GM12878 (cell line): Measurements from ENCODE around the gene TFF1. TPM values are rescaled to one million over a fixed set of nuclear protein-coding genes. Genes with fewer than 3 reads are reported as not detected.

Experiments used
- ATAC-seq: fragments of 200-7000 bp; cut with Tn5 transposase; 3 replicates; pipeline ENCODE4 v1.9.1; 2020; ENCODE audit warnings: mild to moderate bottlenecking, moderate library complexity
- BruUV-seq: library from RNA; stranded (reverse); fragments of 400-500 nt; replicated peaks from 2 replicates; lab custom pipeline; 2021; lab: Mats Ljungman, UMichigan
- CTCF ChIA-PET: fragments of 300-600 bp; sonication (Branson Sonifier 250); formaldehyde crosslinking; extraction: SDS; loops from one replicate; lab custom pipeline; 2021; ENCODE audit warnings: inconsistent platforms; lab: Yijun Ruan, JAX
- POLR2A ChIA-PET: fragments of 350-600 bp; formaldehyde crosslinking; extraction: SDS; loops from one replicate; lab custom pipeline; 2021; ENCODE audit warnings: inconsistent platforms; lab: Charles Lee
- RAD21 ChIA-PET: fragments of 300-600 bp; sonication (Branson Sonifier 250); formaldehyde crosslinking; loops from one replicate; lab custom pipeline; 2023; ENCODE audit warnings: antibody characterized with exemption; ENCODE audit not compliant: unreplicated experiment; lab: Charles Lee
- SMC1A ChIA-PET: fragments of 300-600 bp; sonication (Branson Sonifier 250); formaldehyde crosslinking; loops from one replicate; lab custom pipeline; 2023; ENCODE audit not compliant: unreplicated experiment, uncharacterized antibody; lab: Charles Lee
- DNase-seq: peaks from one replicate; pipeline ENCODE4 v3.0.0-alpha.2; 2011; ENCODE audit warnings: low read depth, low spot score
- FAIRE-seq: peaks from 3 replicates; lab custom pipeline; 2011; peaks lifted over from hg19 to GRCh38; lab: Jason Lieb, UNC
- H2AFZ ChIP-seq: 2 replicates; pipeline ENCODE4 v1.6.0; 2011; ENCODE audit warnings: low read depth, low read length, control low read depth; ENCODE audit not compliant: control insufficient read depth
- H3K27ac ChIP-seq: 2 replicates; pipeline ENCODE4 v1.5.1; 2011; ENCODE audit warnings: control low read depth; ENCODE audit not compliant: control insufficient read depth, insufficient read depth
- H3K27me3 ChIP-seq, 2 experiments: replicated peaks in 1 of 2; 2 replicates each; pipeline versions ENCODE4 v1.6.0 to v1.6.1; 2011; ENCODE audit warnings: low read length in 1 of 2; ENCODE audit not compliant: control insufficient read depth in 2 of 2, insufficient read depth in 2 of 2
- H3K36me3 ChIP-seq, 2 experiments: 2 replicates each; pipeline ENCODE4 v1.5.1; 2011; ENCODE audit warnings: low read length in 1 of 2; ENCODE audit not compliant: control insufficient read depth in 2 of 2, insufficient read depth in 2 of 2
- H3K4me1 ChIP-seq: 2 replicates; pipeline ENCODE4 v1.6.1; 2011; ENCODE audit warnings: mild to moderate bottlenecking, low read length, moderate library complexity, mixed read lengths; ENCODE audit not compliant: control insufficient read depth, insufficient read depth
- H3K4me2 ChIP-seq: 2 replicates; pipeline ENCODE4 v1.6.0; 2011; ENCODE audit warnings: control low read depth; ENCODE audit not compliant: control insufficient read depth, insufficient read depth
- H3K4me3 ChIP-seq: fragments of 200-600 bp; sonication (generic); 2 replicates; pipeline ENCODE4 v1.5.1; 2016
- H3K79me2 ChIP-seq: 2 replicates; pipeline ENCODE4 v1.6.0; 2011; ENCODE audit warnings: low read length; ENCODE audit not compliant: control insufficient read depth, insufficient read depth
- H3K9ac ChIP-seq: 2 replicates; pipeline ENCODE4 v1.8.0; 2011; ENCODE audit warnings: low read length, control low read depth, mixed read lengths; ENCODE audit not compliant: control insufficient read depth, insufficient read depth
- H3K9me3 ChIP-seq: replicated peaks from 3 replicates; pipeline ENCODE4 v1.5.1; 2011; ENCODE audit warnings: mild to moderate bottlenecking, low read length; ENCODE audit not compliant: control insufficient read depth, insufficient read depth
- H4K20me1 ChIP-seq: 2 replicates; pipeline ENCODE4 v1.6.0; 2011; ENCODE audit not compliant: control insufficient read depth, insufficient read depth
- CTCF ChIP-seq, 3 experiments: IDR thresholded peaks in 2 of 3; conservative IDR thresholded peaks in 1 of 3; 2 replicates each; pipeline ENCODE4 v1.5.1; 2011; ENCODE audit warnings: low read depth in 3 of 3, low read length in 3 of 3, mild to moderate bottlenecking in 3 of 3, control low read depth in 2 of 3, moderate library complexity in 2 of 3, inconsistent platforms in 1 of 3, mixed read lengths in 1 of 3; ENCODE audit not compliant: control insufficient read depth in 2 of 3, insufficient read depth in 1 of 3; ENCODE audit errors: extremely low read depth in 1 of 3
- FOXK2 ChIP-seq: fragments of 450-650 bp; IDR thresholded peaks from 2 replicates; pipeline ENCODE4 v1.6.1; 2017; ENCODE audit warnings: mild to moderate bottlenecking, moderate library complexity
- HDGF ChIP-seq: fragments of 450-650 bp; IDR thresholded peaks from 2 replicates; pipeline ENCODE4 v1.6.1; 2016; ENCODE audit warnings: antibody characterized with exemption
- IKZF1 ChIP-seq: fragments of 450-650 bp; conservative IDR thresholded peaks from 2 replicates; pipeline ENCODE4 v1.6.1; 2017; ENCODE audit warnings: antibody characterized with exemption, mild to moderate bottlenecking
- MEF2B ChIP-seq: fragments of 450-650 bp; IDR thresholded peaks from 2 replicates; pipeline ENCODE4 v1.6.1; 2018; ENCODE audit warnings: mild to moderate bottlenecking, moderate library complexity; ENCODE audit not compliant: partially characterized antibody, poor library complexity, severe bottlenecking
- PAX5 ChIP-seq: IDR thresholded peaks from 2 replicates; pipeline ENCODE4 v1.6.1; 2011; ENCODE audit warnings: low read depth, low read length, borderline replicate concordance
- POLR2AphosphoS5 ChIP-seq: IDR thresholded peaks from 2 replicates; pipeline ENCODE4 v1.6.1; 2011; ENCODE audit warnings: mild to moderate bottlenecking, low read length, inconsistent platforms
- SUPT20H ChIP-seq: IDR thresholded peaks from 2 replicates; pipeline ENCODE4 v1.6.1; 2011; ENCODE audit warnings: low read depth, mild to moderate bottlenecking, low read length, moderate library complexity, borderline replicate concordance; ENCODE audit not compliant: control insufficient read depth
- WGBS: methylation state at CpG from one replicate; pipeline ENCODE4 v1.1.6; 2016; ENCODE audit warnings: low lambda C conversion rate; ENCODE audit not compliant: insufficient replicate concordance, insufficient coverage; ENCODE audit errors: missing lambda C conversion rate; 5-methylcytosine and 5-hydroxymethylcytosine counted together
- in situ Hi-C: fragments of 300-500 bp; cut with MboI; formaldehyde crosslinking; loops from 9 replicates; pipeline ENCODE4 v1.14.3; 2018; ENCODE audit warnings: mixed read lengths
- intact Hi-C: fragments of 100-400 bp; cut with micrococcal nuclease; formaldehyde crosslinking; loops from one replicate; pipeline ENCODE4 v1.14.2; 2022; ENCODE audit not compliant: unreplicated experiment
- polyA plus RNA-seq, 11 experiments: library from polyadenylated mRNA; depleted of rRNA in 4 of 11; unstranded in 6 of 11; stranded (reverse) in 5 of 11; fragments of >200 nt; fragmentation: Nextera tagmentation in 4 of 11; fragmentation: Illumina TruSeq in 1 of 11; extraction: Ambion mirVana in 4 of 11; extraction: Trizol in 1 of 11; gene quantifications; 1 replicate in 1 of 11; 2 replicates in 10 of 11; pipeline versions ENCODE4 v1.2.1 to v1.2.3, GENCODE V29; 2011 to 2016; ENCODE audit warnings: inconsistent platforms in 2 of 11, missing spikeins in 2 of 11, low read depth in 1 of 11
- total RNA-seq, 4 experiments: library from RNA; depleted of rRNA in 3 of 4; stranded (reverse); fragments of >200 nt in 3 of 4; fragmentation: Illumina TruSeq in 1 of 4; extraction: Trizol in 1 of 4; gene quantifications; 2 replicates each; pipeline versions ENCODE4 v1.2.1 to v1.2.3, GENCODE V29; 2013 to 2021

TFF1 gene
- total and polyA plus RNA-seq, 10 of the 15 experiments (the other 5 are each of a cell fraction or from before 2014, with no cell fraction given), result 0.13 TPM; not detected in 9

GRCh38 chr21:42348762-42349161 is 17.6 kb downstream of the TFF1 start:
- H3K36me3 ChIP-seq, result no peaks in the 10 kb centered on the region
- intact Hi-C loops, result no loop called here
- no peak overlapping the region for H2AFZ ChIP-seq
- H3K4me1 ChIP-seq, result no peaks in the 10 kb centered on the region
- H3K9me3 ChIP-seq, result no peaks in the 10 kb centered on the region; the same call in 2 of the 3 replicates
- no peak for FAIRE-seq
- H4K20me1 ChIP-seq, result no peaks in the 10 kb centered on the region
- no peak for ATAC-seq
- TF ChIP-seq POLR2AphosphoS5 (no peak), IKZF1 (no peak), PAX5 (no peak)
- TF ChIP-seq, all 136 proteins: peak for 0
- no peak overlapping the region for H3K27ac ChIP-seq
- RAD21 ChIA-PET, result no interaction called here
- no peak overlapping the region for H3K4me3 ChIP-seq
- no peaks in the 10 kb centered on the region for H3K27me3 ChIP-seq
- BruUV-seq, result no TSS peak
- CTCF ChIA-PET, result interaction anchor here (1.0 to 1.5 kb wide), 2 partner anchors 90 to 231 kb away, joined by 3 to 4 read pairs; no protein-coding TSS in a partner anchor
- DNase-seq, result no peak
- WGBS, result 35% methylated on average over 2 of the region's 2 CpGs
- in situ Hi-C loops, result no loop called here
- H3K9ac ChIP-seq, result no peak overlapping the region
- SMC1A ChIA-PET, result interaction anchor here (1.3 kb wide), 1 partner anchor 9 kb away, joined by 10 read pairs; no protein-coding TSS in a partner anchor
- POLR2A ChIA-PET, result no interaction called here
- H3K79me2 ChIP-seq, result no peaks in the 10 kb centered on the region
- H3K4me2 ChIP-seq, result no peak overlapping the region

GRCh38 chr21:42347601-42348327 is 18.6 kb downstream of the TFF1 start:
- Histone ChIP-seq H4K20me1 (no peaks in the 10 kb centered on the region), H3K27ac (no peak overlapping the region), H3K4me2 (no peak overlapping the region), H3K79me2 (no peaks in the 10 kb centered on the region), H3K36me3 (no peaks in the 10 kb centered on the region), H3K9ac (no peak overlapping the region)
- no TSS peak for BruUV-seq
- ATAC-seq, result no peak
- no peak for TF ChIP-seq SUPT20H
- no peak for TF ChIP-seq FOXK2
- TF ChIP-seq MEF2B, result peak; percentile 25
- no peak for TF ChIP-seq HDGF
- no peak for TF ChIP-seq CTCF (IDR thresholded peaks at IDR 0.05 in 2 of 3, conservative IDR thresholded peaks at IDR 0.05 in 1 of 3; ENCODE audit: control insufficient read depth in 2 of 3, extremely low read depth in 1 of 3, insufficient read depth in 1 of 3, low read depth in 3 of 3, low read length in 3 of 3)
- TF ChIP-seq, all 136 proteins: peak for 1
- ChIA-PET POLR2A (no interaction called here), SMC1A (interaction anchor here (0.7 kb wide), 1 partner anchor 102 kb away, joined by 3 read pairs; no protein-coding TSS in a partner anchor), RAD21 (no interaction called here), CTCF (no interaction called here)
- intact Hi-C loops, result no loop called here
- in situ Hi-C loops, result no loop called here
- FAIRE-seq, result no peak
- DNase-seq, result no peak
- no peak overlapping the region for H2AFZ ChIP-seq
- no peaks in the 10 kb centered on the region for H3K27me3 ChIP-seq
- H3K4me3 ChIP-seq, result no peak overlapping the region
- H3K9me3 ChIP-seq, result no peaks in the 10 kb centered on the region; the same call in 2 of the 3 replicates
- 22% methylated on average over 30 of the region's 30 CpGs for WGBS
- H3K4me1 ChIP-seq, result no peaks in the 10 kb centered on the region
